ENCODE data around the gene NUP62. TPM values are rescaled to one million over a fixed set of nuclear protein-coding genes. Genes with fewer than 3 reads are reported as not detected.

The NUP62 gene
- total RNA-seq, 6 donors from 2014 or later = 34.7 to 44.4 (median 40.1) TPM

GRCh38 chr19:49873129-49873521, 56.2 kb downstream of the NUP62 start:
- ATAC-seq (ENCODE audit: low FRiP score in 2 of 2) = no peak
- Histone ChIP-seq H3K27ac (peak overlapping the region in 1 of 4 donors; percentile 32), H3K36me3 (peaks cover 0 to 14% (median 7%) of the 10 kb centered on the region in 4 donors), H3K27me3 (no peaks in the 10 kb centered on the region), H3K4me1 (peaks cover 29 to 47% (median 37%) of the 10 kb centered on the region in 4 donors), H3K4me3 (no peak overlapping the region), H3K9me3 (no peaks in the 10 kb centered on the region)
- 92 to 93% methylated on average over 4 to 16 of the region's 29 CpGs for WGBS, 2 donors
- TF ChIP-seq POLR2A (IDR thresholded peaks at IDR 0.05) = no peak
- no peak for TF ChIP-seq POLR2AphosphoS5 (IDR thresholded peaks at IDR 0.05)
- TF ChIP-seq EP300 (IDR thresholded peaks at IDR 0.05) = no peak
- no peak for TF ChIP-seq CTCF (IDR thresholded peaks at IDR 0.05)
- peak in 1 of 2 donors; percentile 86 for DNase-seq

GRCh38 chr19:49872245-49873128, 56.8 kb downstream of the NUP62 start:
- TF ChIP-seq EP300 (IDR thresholded peaks at IDR 0.05) (no peak), CTCF (IDR thresholded peaks at IDR 0.05) (no peak), POLR2AphosphoS5 (IDR thresholded peaks at IDR 0.05) (no peak), POLR2A (IDR thresholded peaks at IDR 0.05) (no peak)
- 78 to 89% methylated on average over 3 to 27 of the region's 27 CpGs for WGBS, 2 donors
- no peak for ATAC-seq (ENCODE audit: low FRiP score in 2 of 2)

GRCh38 chr19:49871349-49871985, 57.8 kb downstream of the NUP62 start:
- H3K27ac ChIP-seq = no peak overlapping the region
- peaks cover 0 to 14% (median 7%) of the 10 kb centered on the region in 4 donors for H3K36me3 ChIP-seq
- H3K4me1 ChIP-seq = peaks cover 36 to 55% (median 43%) of the 10 kb centered on the region in 4 donors
- WGBS, 2 donors = 94 to 97% methylated on average over 7 to 17 of the region's 17 CpGs
- DNase-seq (no peak), ATAC-seq (ENCODE audit: low FRiP score in 2 of 2) (no peak)
- H3K27me3 ChIP-seq = no peaks in the 10 kb centered on the region
- no peaks in the 10 kb centered on the region for H3K9me3 ChIP-seq
- no peak overlapping the region for H3K4me3 ChIP-seq
- TF ChIP-seq EP300 (IDR thresholded peaks at IDR 0.05) (no peak), CTCF (IDR thresholded peaks at IDR 0.05) (no peak), POLR2AphosphoS5 (IDR thresholded peaks at IDR 0.05) (no peak), POLR2A (IDR thresholded peaks at IDR 0.05) (no peak)

More at GRCh38 chr19:49872245-49873128, 56.8 kb downstream of the NUP62 start:
- DNase-seq = no peak
- H3K27me3 ChIP-seq = no peaks in the 10 kb centered on the region
- H3K9me3 ChIP-seq = no peaks in the 10 kb centered on the region
- no peak overlapping the region for H3K4me3 ChIP-seq
- H3K4me1 ChIP-seq = peaks cover 32 to 51% (median 40%) of the 10 kb centered on the region in 4 donors
- peak overlapping the region in 1 of 4 donors; percentile 32 for H3K27ac ChIP-seq
- peaks cover 0 to 14% (median 7%) of the 10 kb centered on the region in 4 donors for H3K36me3 ChIP-seq

- TF ChIP-seq CTCF (IDR thresholded peaks at IDR 0.05) = no peak
- TF ChIP-seq EP300 (IDR thresholded peaks at IDR 0.05) = no peak
- no peak for TF ChIP-seq POLR2A (IDR thresholded peaks at IDR 0.05)
- TF ChIP-seq POLR2AphosphoS5 (IDR thresholded peaks at IDR 0.05) = no peak
- H3K4me1 ChIP-seq = peaks cover 42 to 61% (median 48%) of the 10 kb centered on the region in 4 donors
- H3K4me3 ChIP-seq = peak overlapping the region; percentile 17 to 78 (median 53)
Measured at GRCh38 chr19:49870309-49870901, 58.9 kb downstream of the NUP62 start.

More at GRCh38 chr19:49870309-49870901, 58.9 kb downstream of the NUP62 start:
- peaks cover 0 to 14% (median 7%) of the 10 kb centered on the region in 4 donors for H3K36me3 ChIP-seq
- WGBS, 2 donors = 77% methylated on average over 15 of the region's 15 CpGs; no CpG with 5 or more reads in 1 of the 2 donors
- peak overlapping the region; percentile 87 to 94 (median 90) for H3K27ac ChIP-seq
- peak in 1 of 2 donors; percentile 69 for DNase-seq
- no peak for ATAC-seq (ENCODE audit: low FRiP score in 2 of 2)
- no peaks in the 10 kb centered on the region for H3K9me3 ChIP-seq
- H3K27me3 ChIP-seq = no peaks in the 10 kb centered on the region
